GM21576 (cell line): Measurements from ENCODE around the gene DCAF10.
"Not testable (repeated sequence)": the region's sequence is repeated elsewhere in the genome, so short reads cannot be mapped to it uniquely, and the experiment has no call there.

Experiments used
- ATAC-seq: cut with Tn5 transposase; IDR thresholded peaks from one replicate; pipeline ENCODE4 v1.9.1; 2021; ENCODE audit warnings: mild to moderate bottlenecking, moderate library complexity; ENCODE audit not compliant: unreplicated experiment

DCAF10 gene, protein sequence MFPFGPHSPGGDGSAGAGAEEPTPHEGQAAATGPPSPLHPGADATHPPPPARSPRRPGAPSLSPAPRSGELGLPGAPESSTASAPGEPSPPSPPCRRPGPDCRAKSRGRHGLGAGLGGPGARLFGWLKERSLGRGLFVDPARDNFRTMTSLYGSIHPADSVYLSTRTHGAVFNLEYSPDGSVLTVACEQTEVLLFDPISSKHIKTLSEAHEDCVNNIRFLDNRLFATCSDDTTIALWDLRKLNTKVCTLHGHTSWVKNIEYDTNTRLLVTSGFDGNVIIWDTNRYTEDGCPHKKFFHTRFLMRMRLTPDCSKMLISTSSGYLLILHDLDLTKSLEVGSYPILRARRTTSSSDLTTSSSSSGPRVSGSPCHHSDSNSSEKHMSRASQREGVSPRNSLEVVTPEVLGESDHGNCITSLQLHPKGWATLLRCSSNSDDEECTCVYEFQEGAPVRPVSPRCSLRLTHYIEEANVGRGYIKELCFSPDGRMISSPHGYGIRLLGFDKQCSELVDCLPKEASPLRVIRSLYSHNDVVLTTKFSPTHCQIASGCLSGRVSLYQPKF

GRCh38 chr9:37800631-37801286 lies at the start of gene DCAF10:
DCAF10 (plus strand) TSS chr9:37800797; CDS start chr9:37800867, 70 bp downstream.
- ATAC-seq: peak; percentile 66

GRCh38 chr9:37751186-37751585 lies 49.4 kb upstream of the DCAF10 start:
- no peak for ATAC-seq

DNA sequence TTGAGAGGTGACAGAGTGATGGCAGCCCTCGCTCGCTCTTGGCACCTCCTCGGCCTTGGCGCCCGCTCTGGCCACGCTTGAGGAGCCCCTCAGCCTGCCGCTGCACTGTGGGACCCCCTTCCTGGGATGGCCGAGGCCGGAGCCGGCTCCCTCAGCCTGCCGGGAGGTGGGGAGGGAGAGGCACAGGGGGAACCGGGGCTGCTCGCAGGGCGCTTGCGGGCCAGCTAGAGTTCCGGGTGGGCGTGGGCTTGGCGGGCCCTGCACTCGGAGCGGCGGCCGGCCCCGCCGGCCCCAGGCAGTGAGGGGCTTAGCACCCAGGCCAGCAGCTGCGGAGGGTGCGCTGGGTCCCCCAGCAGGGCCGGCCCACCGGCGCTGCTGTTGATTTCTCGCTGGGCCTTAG lies 48.9 kb upstream of the DCAF10 start:
- not testable (repeated sequence) for ATAC-seq

GRCh38 chr9:37752112-37752511 lies 48.5 kb upstream of the DCAF10 start:
- not testable (repeated sequence) for ATAC-seq

- no peak for ATAC-seq
Observed at GRCh38 chr9:37752642-37753488, 47.7 kb upstream of the DCAF10 start.

DNA sequence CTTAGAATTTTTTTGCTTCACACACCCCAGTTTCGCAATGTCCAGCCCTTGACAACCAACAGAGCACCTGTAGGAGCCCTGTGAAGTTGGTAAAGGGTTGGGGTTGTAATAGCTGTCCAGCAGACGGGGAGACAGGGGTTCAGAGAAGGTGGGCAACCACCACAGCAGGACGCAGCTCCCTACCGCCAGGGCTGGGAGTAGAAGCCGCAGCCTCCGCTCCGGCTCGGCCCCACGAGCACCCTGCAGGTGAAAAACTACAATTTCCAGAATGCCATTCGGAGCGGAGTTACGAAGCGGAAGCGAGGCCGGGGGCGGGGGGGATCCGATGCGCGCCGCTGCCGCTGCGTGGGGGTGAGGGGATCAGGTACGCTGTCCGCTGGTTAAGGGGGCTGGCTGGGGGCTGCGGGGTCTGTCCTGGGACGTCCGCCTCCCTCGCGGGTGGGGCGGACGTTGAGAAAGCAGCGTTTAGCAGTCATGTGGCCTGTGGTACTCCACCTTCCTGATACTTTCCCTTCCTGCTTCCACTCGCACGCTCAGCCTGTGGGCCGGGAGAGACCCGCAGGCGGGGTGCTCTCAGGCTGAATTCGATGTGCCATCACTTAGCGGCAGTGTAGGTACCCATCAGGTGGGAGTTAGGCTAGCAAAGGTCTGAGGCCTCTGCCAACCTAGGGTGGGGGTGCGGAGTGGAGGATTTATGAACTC lies 47.0 kb upstream of the DCAF10 start, which contains the start of gene TRMT10B:
TSS of gene TRMT10B (plus strand) at position 317 of the 702 bp plus-strand sequence. CDS start 8,127 bp downstream, outside the sequence.
- ATAC-seq: peak; percentile 88

DNA sequence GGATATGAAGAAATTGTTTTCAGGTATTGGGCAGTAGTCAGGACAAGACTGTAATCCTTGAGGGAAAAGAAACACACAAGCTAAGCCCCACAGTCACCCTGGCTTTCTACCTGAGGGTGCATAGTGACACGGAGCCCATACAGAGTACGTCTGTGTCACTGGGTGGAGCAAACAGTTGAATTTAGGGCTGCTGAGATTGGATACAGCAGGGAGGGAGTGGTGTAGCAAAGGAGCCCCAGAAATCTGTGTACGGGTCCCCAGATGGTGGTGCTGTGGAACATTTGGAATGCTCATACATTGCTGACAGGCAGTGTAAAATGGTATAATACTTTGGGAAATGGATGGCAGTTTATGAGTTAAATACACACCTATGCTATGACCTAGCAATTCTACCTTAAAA lies 41.9 kb upstream of the DCAF10 start:
- ATAC-seq: no peak

DNA sequence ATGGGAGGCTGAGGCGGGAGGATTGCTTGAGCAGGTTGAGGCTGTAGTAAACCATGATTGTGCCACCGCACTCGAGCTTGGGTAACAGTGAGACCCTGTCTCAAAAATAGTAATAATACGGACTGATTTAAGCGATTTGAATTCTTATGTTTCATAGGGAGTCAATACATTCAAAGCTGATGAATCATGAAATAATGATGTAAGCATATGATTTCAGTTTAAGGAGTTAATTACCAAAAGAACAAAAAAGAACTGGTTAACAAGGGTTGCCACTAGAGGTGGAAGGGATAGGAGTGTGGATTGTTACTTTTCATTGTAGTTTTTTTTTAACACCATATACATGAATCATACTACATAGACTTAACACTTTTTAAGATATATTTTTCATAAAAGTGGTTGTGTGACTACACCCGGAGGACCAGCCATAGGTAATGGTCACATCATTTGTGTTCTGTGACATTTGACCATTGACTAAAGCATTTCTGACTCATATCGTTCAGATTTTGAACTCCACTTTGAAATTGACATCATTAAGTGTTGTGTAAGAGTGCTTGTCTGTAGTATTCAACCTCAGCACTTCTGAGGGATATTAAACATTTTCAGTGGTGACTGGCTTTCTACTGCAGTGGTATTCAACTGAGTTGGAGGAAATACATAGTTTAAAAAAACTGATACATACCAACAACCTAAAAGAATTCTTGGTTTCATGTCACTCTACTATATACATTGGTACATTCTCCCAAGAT lies 40.0 kb upstream of the DCAF10 start:
- no peak for ATAC-seq

DNA sequence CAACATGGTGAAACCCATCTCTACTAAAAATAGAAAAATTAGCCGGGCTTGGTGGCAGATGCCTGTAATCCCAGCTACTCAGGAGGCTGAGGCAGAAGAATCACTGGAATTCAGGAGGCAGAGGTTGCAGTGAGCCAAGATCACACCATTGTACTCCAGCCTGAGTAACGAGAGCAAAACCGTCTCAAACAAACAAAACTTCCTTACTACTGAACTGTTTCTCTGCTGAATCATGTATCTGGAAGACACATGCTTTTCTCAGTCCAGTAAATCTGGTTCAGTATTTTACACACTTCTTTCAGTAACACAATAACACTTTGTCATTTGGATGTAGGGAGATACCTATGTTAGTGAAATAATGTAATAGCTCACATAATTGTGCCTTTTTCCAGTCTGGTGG lies 39.1 kb upstream of the DCAF10 start:
- ATAC-seq: no peak

DNA sequence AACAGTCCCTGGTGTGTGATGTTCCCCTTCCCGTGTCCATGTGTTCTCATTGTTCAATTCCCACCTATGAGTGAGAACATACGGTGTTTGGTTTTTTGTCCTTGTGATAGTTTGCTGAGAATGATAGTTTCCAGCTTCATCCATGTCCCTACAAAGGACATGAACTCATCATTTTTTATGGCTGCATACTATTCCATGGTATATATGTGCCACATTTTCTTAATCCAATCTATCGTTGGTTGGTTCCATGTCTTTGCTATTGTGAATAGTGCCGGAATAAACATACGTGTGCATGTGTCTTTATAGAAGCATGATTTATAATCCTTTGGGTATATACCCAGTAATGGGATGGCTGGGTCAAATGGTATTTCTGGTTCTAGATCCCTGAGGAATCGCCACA lies 35.3 kb upstream of the DCAF10 start:
- not testable (repeated sequence) for ATAC-seq

DNA sequence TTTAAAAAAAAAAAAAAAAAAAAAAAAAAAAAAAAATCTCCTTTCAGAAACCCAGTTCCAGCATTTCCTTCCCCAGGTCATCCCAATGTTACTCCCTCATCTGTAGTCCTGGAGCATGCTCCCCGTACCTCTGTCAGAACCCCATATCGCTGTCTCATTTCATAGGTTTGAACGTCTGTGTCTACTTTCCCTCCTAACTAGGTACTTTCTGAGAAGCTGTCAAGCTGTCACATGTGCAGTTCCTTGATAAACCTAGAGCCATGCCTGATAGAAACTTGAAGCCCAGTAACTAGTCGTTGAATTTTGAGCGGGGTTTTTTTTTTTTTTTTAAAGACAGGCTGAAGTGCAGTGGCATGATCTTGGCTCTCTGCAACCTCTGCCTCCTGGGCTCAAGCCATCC lies 31.3 kb upstream of the DCAF10 start:
- ATAC-seq: no peak

GRCh38 chr9:37769995-37770394 lies 30.6 kb upstream of the DCAF10 start:
- no peak for ATAC-seq

- ATAC-seq: no peak
Observed at GRCh38 chr9:37775216-37775919, 25.2 kb upstream of the DCAF10 start.

- no peak for ATAC-seq
Observed at GRCh38 chr9:37776328-37776727, 24.3 kb upstream of the DCAF10 start.

DNA sequence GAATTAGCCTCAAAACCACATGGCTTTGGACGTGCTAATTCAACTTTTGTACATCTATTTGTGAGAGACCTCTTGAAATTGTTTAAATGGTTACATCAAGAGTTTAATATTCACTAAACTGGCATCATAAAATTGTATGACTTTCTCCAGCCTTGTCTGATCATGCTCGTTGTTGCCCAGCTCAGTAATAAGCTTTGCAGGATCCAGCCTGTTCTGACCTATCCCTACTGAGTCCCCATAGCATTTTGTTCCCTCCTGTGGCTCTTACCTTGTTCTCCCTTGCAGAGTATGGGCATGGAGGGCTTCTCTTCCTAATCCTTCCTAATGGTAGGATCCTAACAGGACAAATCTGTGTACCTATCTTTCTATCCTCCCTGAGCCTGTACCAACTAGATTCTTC lies 22.1 kb upstream of the DCAF10 start:
- ATAC-seq: no peak

- ATAC-seq: no peak
Observed at GRCh38 chr9:37784291-37784615, 16.3 kb upstream of the DCAF10 start.

DNA sequence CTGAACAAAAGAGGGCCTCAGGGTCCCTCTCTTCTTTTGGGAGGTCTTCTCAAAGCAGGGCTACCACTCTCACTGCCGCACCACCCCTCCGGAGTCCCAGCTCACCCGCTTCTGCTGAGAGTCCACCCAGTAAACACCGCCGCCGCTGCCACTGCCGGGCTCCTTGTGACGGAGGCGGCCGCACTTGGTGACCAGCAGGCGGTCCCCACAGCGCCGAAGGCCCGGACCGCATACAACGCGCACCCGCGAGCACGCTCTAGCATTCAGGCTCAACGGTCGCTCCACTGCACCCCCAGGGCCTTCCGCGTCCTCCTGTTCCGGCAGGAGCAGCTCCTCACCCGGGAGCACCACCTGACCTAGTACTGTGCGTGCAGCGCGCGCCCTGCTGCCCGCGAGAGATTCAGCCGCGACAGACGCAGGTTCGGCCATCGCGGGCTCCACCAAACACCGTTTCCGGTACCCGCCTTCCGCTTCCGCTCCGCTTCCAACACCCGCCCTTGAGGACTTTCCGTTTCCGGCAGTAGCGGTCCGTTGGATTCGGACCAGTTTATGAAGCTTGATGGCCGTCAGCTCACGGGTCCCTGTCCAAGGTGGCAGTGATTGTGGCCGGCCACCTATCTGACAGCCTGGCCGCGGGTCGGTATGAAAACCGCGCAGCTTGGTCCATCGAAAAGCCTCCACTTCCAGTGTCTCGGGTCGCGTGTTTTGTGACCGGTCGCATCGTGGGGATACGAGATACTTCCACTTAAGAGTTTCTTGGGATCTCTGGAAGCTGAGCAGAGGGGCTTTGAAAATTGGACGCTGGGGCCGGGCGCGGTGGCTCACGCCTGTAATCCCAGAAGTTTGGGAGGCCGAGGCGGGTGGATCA lies 15.7 kb upstream of the DCAF10 start, which contains the start of gene EXOSC3:
TSS of gene EXOSC3 (minus strand) at position 449 of the 868 bp plus-strand sequence. CDS start at position 429, 20 bp downstream.
- ATAC-seq: peak; percentile 86

GRCh38 chr9:37787059-37787458 lies 13.5 kb upstream of the DCAF10 start:
- ATAC-seq: no peak
